NCI-H82 (cell line): ENCODE data around the gene LYPD5.
A peak's percentile ranks its signal among the peaks of the same experiment; 100 is the strongest.
"Not testable (repeated sequence)": the region's sequence is repeated elsewhere in the genome, so short reads cannot be mapped to it uniquely, and the experiment has no call there.

ENCODE experiments used
- DNase-seq: peaks from one replicate; lab custom pipeline; 2025; lab: John Stamatoyannopoulos, UW

LYPD5 gene, protein sequence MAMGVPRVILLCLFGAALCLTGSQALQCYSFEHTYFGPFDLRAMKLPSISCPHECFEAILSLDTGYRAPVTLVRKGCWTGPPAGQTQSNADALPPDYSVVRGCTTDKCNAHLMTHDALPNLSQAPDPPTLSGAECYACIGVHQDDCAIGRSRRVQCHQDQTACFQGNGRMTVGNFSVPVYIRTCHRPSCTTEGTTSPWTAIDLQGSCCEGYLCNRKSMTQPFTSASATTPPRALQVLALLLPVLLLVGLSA

DNA sequence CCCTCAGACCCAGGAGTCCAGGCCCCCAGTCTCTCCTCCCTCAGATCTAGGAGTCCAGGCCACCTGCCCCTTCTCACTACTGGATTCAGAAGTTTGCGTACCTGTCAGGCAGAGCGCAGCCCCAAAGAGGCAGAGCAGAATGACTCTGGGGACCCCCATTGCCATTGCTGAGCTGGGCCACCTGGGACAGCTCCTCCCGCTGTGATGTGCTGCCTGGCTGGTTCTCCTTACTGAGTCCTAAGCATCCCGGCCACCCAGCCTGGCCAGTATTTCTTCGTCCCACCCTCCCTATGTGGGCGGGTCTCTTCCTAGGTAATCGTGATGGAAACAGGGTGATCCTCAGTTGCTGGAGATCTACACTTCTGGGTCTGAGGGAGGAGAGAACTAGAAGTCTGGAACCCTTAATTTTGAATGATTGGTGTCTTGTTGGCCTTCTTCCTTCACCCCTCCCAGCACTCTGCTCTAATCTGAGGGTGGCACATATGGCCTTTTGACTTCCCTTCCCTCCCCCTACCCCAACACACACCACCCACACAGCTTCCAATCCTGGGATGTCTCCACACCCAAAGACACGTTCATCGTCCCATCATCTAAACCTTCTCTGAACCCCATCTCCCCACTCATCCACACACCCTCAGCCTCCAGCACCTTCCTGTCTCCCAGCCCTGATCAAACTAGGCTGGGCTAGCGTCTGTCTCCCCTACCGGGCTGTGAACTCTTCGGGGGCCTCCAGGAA lies at the start of gene LYPD5:
Gene LYPD5, minus strand, starts transcription at position 232 of the 736 bp plus-strand sequence. Its CDS starts 67 bp downstream, at position 165.
- no peak for DNase-seq

- no peak for DNase-seq
These were observed 46.6 kb upstream of the LYPD5 start for GRCh38 chr19:43848821-43849220.

- no peak for DNase-seq
These were observed 45.6 kb upstream of the LYPD5 start for GRCh38 chr19:43847884-43848283.

GRCh38 chr19:43847246-43847645 lies 45.0 kb upstream of the LYPD5 start:
- DNase-seq, result no peak

DNA sequence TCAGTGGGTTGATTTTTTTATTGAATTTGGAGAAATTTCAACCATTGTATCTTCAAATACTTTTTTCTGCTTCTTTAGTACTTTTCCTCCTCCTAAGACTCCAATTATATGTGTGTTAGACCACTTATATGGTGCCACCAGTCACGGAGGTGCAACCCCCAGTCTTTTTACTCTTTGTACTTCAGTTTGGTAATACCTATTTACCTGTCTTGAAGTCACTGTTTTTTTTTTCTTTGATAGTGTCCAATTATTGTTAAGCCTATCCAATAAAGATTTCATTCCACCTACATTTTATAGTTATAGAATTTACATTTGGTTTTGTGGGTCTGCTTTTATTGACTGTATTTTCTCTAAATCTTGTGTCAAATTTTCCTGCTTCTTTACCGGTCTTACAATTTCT lies 39.8 kb upstream of the LYPD5 start:
- no peak for DNase-seq

DNA sequence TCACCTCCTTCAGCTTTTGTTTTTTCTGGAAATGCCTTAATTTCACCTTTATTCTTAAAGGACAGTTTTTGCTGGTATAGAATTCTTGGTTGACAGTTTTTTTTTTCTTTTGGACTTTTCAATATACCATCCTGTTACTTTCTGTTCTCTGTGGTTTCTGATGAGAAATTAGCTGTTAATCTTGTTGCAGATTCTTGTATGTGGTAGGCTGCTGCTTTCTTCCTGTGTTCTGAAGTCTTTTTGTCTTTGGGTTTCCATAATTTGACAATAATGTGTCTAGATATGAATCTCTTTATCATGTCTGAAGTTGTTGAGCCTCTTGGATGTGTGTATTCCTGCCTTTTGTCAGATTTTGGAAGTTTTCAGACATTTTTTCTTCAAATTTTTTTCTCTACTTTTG lies 36.9 kb upstream of the LYPD5 start:
- no peak for DNase-seq

DNA sequence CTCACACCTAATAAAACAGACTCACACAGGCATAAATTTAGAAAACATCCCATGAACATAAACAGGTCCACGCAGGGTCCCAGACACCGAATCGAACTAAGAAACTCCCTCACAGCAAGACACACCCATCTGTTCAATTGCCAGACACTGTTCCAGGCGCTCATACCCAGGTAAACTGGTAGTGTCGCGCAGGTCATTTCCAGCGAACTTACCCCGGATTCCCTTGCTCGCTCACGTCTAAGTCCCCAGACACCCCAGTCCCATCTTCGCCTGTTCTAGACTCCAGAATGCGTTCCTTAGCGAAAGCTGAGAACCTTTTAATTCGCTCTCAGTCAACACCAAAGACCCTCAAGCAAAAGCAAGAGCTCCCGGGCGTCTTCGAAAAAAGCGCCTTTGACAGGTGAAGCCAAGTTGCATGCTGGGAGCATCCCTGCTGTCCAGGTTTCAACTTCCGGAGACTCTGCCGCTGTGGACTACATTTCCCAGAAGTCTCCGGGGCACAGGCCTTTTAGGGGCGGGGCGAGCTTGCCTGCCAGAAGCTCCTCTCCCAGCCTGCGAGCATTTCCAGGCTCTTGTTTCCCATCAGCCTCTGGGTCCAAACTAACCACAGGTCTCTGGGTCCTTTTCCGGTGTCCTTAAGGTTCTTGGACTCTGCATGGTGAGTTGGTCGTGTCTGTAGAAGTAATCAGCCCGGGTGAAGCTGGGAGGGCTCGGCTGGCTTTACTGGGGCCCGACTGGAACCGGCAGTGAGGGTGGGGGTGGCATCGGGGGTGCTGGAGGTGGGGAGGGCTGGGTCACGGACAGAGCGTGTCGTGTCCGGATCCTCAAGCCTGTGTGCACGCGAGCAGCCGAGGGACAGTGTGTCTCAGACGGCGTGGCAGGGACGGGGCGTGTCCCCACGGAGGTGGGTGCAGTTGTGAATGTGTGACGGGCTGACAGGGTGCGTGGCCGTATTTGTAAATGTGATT lies 24.8 kb upstream of the LYPD5 start, which contains the start of gene ZNF283:
Gene ZNF283, plus strand, starts transcription at position 535 of the 968 bp plus-strand sequence. CDS start 6,184 bp downstream, outside the sequence.
- peak; percentile 97 for DNase-seq

GRCh38 chr19:43824572-43824971 lies 22.3 kb upstream of the LYPD5 start:
- DNase-seq, result not testable (repeated sequence)

- not testable (repeated sequence) for DNase-seq
These were observed 21.6 kb upstream of the LYPD5 start for GRCh38 chr19:43823856-43824255.

DNA sequence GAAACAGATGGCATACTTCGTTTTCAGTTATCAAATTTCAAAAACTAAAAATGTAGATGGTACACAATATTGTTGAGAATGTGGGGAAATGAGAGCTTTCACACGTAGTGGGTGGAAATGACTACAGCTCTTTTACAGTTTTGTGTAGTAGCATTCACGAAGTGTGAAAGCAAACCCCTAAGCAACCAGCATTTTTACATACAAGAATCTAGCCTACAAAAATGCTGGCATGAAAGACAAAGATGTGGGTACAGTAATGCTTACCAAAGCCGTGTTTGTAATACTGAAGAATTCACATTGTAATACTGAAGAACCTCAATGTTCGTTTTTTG lies 18.6 kb upstream of the LYPD5 start:
- no peak for DNase-seq

DNA sequence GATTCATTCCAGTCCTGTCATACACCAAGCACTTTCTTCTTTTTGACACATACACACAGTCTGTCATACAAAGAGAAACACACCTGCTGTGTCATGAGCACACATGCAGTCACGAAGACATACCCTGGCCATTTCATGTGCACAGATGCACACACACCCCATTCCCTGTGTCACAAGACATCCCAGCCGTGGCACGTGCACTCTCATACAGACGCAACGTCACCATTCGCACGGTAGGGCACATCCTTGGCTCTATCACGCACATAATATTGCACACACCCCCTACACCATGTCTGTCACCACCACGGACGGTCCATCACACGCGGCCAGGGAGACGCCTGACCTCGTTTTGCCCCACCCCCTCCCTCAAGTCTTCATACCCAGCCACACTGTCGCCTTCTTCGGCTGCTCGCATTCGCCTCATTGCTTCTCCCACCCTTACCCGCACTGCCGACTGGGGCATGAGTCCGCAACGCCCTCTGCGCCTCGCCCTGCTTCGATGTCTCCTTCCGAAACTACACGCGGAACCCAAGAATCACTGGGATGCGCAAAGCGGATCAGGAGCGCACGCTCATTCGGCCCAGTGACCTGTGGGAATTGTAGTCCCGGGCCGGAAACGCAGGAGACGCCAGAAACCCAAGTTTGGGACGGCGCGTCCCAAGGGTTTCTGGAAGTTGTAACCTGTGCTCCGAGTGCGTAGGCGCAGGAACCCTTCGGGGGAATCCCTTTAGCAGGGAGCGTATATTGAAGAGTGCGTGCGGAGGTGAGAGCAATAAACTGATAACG lies 18.0 kb upstream of the LYPD5 start:
- peak; percentile 75 for DNase-seq

DNA sequence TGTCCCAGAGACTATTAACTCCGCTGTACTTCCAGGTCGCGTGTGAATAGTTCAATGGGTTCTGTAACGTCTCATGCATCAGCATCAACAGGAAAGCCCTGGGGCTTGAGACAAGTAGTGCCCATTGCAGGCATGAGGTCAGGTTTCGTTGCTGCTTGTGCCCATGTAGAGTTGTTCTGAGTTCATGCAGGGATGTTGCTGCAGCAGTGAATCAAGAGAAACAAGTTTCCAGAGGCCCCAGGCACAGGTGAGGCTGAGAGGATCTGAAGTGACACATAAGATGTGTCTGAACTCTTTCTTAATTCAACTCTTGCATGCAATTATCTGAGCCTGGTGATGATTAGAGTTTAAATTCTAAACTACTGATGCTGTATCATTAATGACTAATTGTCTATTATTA lies 16.3 kb upstream of the LYPD5 start:
- no peak for DNase-seq

DNA sequence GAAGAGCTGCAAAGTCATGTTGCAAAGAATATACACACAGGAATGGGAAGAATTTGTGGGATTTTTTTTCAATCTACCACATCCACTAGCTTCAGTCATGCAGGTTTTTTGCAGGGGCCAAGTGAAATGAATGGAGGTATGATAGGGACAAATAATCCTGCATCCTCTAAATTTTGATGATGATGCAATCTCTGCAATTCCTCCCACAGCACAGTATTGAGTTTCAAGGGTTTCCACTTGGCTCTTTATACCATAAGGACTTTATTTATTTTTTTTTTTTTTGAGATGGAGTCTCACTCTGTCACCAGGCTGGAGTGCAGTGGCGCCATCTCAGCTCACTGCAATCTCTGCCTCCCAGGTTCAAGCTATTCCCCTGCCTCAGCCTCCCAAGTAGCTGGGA lies 15.2 kb upstream of the LYPD5 start:
- DNase-seq, result not testable (repeated sequence)

- no peak for DNase-seq
These were observed 12.6 kb upstream of the LYPD5 start for GRCh38 chr19:43814663-43815352.

DNA sequence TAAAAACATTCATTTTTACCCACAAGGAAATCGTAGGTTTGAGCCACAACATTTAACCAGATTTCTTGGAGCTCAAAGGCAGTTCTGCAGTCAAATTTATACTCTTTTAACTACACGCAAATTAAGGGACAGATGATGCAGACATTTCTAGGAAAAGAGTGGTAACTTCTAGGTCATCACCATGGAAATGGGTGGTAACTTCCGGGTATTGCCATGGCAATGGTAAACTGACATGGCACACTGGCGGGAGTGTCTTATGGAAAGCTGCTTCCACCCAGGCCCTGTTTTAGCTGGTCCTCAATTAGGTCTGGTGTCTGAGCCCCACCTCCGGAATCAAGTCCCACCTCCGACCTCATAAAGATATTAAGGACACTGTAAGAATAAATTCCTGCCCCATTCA lies 10.4 kb upstream of the LYPD5 start:
- no peak for DNase-seq

- DNase-seq, result no peak
These were observed 10.0 kb upstream of the LYPD5 start for GRCh38 chr19:43812259-43812658.

DNA sequence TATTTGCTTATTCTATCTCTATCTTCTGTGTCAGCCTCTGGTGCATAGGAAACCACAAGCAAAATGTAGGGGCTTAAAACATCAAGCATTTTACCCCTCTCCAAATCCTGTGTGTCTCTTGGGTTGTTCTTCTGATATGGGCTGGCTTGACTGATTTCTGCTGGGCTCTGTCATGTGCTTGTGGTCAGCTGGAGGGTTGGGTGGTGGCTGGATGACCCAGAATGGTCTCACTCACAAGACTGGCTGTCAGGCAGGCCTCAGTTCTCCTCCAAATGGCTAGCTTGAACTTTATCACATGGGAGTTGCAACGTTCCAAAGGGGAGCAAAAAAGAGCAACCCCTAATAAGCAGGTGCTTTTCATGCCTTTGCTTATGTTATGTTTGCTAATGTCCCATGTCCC lies 9.6 kb upstream of the LYPD5 start:
- DNase-seq, result no peak

DNA sequence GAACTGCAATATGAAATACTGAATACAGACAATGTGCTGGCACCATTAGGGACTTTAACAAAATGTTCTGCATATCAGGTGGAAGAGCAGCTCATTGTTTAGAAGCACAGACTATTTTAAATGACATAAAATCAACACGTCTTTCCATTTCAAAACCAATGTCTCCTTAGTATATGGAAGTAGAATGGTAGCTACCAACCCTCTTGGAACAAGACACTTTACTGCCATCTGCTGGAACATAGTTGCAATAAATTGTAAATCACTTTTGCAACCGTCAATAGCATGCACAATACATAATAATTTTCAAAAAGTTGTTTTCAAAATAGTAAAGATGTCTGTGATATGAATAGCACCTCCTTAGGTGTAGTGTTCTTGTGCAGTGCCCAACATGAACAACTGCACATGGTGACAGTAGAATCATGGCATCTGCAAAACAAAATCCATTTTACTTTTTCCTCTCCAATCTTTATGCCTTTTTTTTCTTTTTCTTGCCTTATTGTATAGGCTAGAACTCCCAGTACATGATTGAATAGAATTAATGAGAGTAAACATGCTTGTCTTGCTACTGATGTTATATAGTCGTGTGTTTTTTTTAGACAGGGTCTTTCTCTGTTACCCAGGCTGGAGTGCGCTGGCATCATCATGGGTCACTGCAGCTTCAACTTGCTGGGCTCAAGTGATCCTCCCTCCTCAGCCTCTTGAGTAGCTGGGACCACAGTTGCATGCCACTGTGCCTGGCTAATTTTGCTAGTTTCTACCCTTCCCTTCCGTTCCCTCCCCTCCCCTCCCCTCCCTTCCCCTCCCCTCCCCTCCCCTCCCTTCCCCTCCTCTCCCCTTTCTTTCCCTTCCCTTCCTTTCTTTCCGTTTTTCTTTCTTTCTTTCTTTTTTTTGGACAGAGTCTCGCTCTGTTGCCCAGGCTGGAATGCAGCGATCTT lies 7.8 kb upstream of the LYPD5 start:
- DNase-seq, result peak; percentile 78

- DNase-seq, result no peak
These were observed 5.4 kb upstream of the LYPD5 start for GRCh38 chr19:43807651-43808050.

- no peak for DNase-seq
These were observed 4.6 kb upstream of the LYPD5 start for GRCh38 chr19:43806848-43807247.
